Measurements from ENCODE around the gene WDFY4. TPM values are rescaled to one million over a fixed set of nuclear protein-coding genes. Genes with fewer than 3 reads are reported as not detected.

WDFY4 gene
- total and polyA plus RNA-seq, 2 of the 4 experiments (the other 2 are of a cell fraction): not detected

DNA sequence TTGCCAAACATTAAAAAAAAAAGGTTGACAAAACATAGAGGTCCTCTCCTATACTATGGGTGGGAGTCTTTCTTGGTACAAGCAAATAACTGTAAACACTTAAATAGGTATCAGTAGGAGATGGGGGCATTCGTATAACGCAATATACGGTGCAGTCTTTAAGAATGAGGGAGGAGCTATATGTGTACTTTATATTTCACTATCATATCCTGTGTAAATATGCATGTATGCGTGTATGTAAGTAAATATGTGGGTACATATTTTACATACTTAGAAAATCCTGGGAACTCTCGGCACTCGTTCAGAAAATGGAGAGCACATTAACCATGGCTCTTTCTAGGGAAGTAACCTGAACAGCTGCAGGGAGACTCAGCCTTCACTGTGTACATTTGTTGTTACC lies 337.0 kb downstream of the WDFY4 start:
- ATAC-seq (ENCODE audit: low read depth): no peak
- H2AK5ac ChIP-seq (ENCODE audit: low read depth, low read length): no peak overlapping the region
- H2BK5ac ChIP-seq (ENCODE audit: low read depth, low read length, poor library complexity, severe bottlenecking): no peak overlapping the region
- WGBS, 2 experiments (ENCODE audit: extremely low coverage in 2 of 2, insufficient read length in 1 of 2): no CpG with 5 or more reads among the region's 6 CpGs
- H3K9me1 ChIP-seq (ENCODE audit: insufficient read depth, low read length): peaks cover 10% of the 10 kb centered on the region; the same call in 1 of the 2 replicates
- TF ChIP-seq CHD1 (IDR thresholded peaks at IDR 0.05; ENCODE audit: low read depth, low read length) (no peak), CEBPB (IDR thresholded peaks at IDR 0.05; ENCODE audit: low read depth, low read length) (no peak)
- no TSS peak for BruUV-seq (replicated peaks)
- no peak overlapping the region for H3K4me2 ChIP-seq (ENCODE audit: low read depth, low read length)
- H2BK15ac ChIP-seq (ENCODE audit: low read depth, low read length): no peak overlapping the region
- no peak overlapping the region for H3K56ac ChIP-seq (ENCODE audit: extremely low read depth, insufficient read depth, low read length)
- H2BK20ac ChIP-seq (ENCODE audit: low read depth, low read length): no peak overlapping the region
- intact Hi-C loops (cut with micrococcal nuclease) (no loop called here), in situ Hi-C loops (cut with MboI; ENCODE audit: low sequenced_read_pairs) (no loop called here), dilution Hi-C loops (cut with HindIII; ENCODE audit: low sequenced_read_pairs, unreplicated experiment) (no loop called here)
- H3K4me1 ChIP-seq (ENCODE audit: control insufficient read depth, insufficient read depth, low read length): peaks cover 7% of the 10 kb centered on the region; the same call in 1 of the 2 replicates
- DNase-seq: no peak
- H3K79me1 ChIP-seq (ENCODE audit: low read depth in 1 of 2, low read length in 2 of 2): no peaks in the 10 kb centered on the region
- no peak overlapping the region for H3K9ac ChIP-seq (ENCODE audit: low read depth, low read length)
- H4K91ac ChIP-seq (ENCODE audit: insufficient read depth, low read depth, low read length): no peak overlapping the region
- no peak overlapping the region for H3K4me3 ChIP-seq (ENCODE audit: insufficient read depth, low read depth, low read length)
- H4K5ac ChIP-seq (ENCODE audit: low read depth, low read length): no peak overlapping the region
- no peak overlapping the region for H3K23ac ChIP-seq (ENCODE audit: low read depth, low read length)
- ChIA-PET CTCF (no interaction called here), POLR2A (ENCODE audit: unreplicated experiment) (no interaction called here)
- H3K9me3 ChIP-seq (ENCODE audit: control insufficient read depth, insufficient read depth, low read length): no peaks in the 10 kb centered on the region
- H3K14ac ChIP-seq (replicated peaks; ENCODE audit: low read depth, low read length): no peak overlapping the region
- peaks cover 4% of the 10 kb centered on the region; the same call in 1 of the 2 replicates for H3K36me3 ChIP-seq (ENCODE audit: control insufficient read depth, insufficient read depth, low read length)
- H2AFZ ChIP-seq (replicated peaks; ENCODE audit: low read length, poor library complexity): no peak overlapping the region
- no peak overlapping the region for H3K4ac ChIP-seq (ENCODE audit: low read depth, low read length)
- no peak overlapping the region for H2BK120ac ChIP-seq (ENCODE audit: low read depth, low read length)
- no peak overlapping the region for H2AK9ac ChIP-seq (replicated peaks; ENCODE audit: low read depth, low read length, poor library complexity)
- no peak overlapping the region for H3K27ac ChIP-seq (ENCODE audit: insufficient read depth, low read length)
- H4K20me1 ChIP-seq (ENCODE audit: insufficient read depth, low read length): no peaks in the 10 kb centered on the region
- no peak overlapping the region for H4K8ac ChIP-seq (ENCODE audit: low read depth in 2 of 2, low read length in 2 of 2)
- no peak overlapping the region for H3K18ac ChIP-seq (ENCODE audit: low read depth, low read length)
- H3K27me3 ChIP-seq (ENCODE audit: control insufficient read depth, insufficient read depth, low read length): no peaks in the 10 kb centered on the region

All from IMR-90 (cell line).